Heart left ventricle (tissue), 16 donors: ENCODE measurements around the gene LSM4. TPM values are rescaled to one million over a fixed set of nuclear protein-coding genes. Genes with fewer than 3 reads are reported as not detected.

ENCODE experiments used
- ATAC-seq, 4 donors: fragments of 200-7000 bp; cut with Tn5 transposase; one replicate each; pipeline ENCODE4 v1.9.1; 2020 to 2022; ENCODE audit warnings: moderate library complexity in 4 of 4, mild to moderate bottlenecking in 3 of 4, moderate number of reproducible peaks in 1 of 4
- DNase-seq, 5 donors: peaks; one replicate each; pipeline ENCODE4 v3.0.0-alpha.2; 2020
- H3K27ac ChIP-seq, 12 donors: fragments of 200-600 bp; sonication (generic) in 4 of 12; one replicate each; pipeline versions ENCODE4 v1.5.0 to v1.8.0; 2016 to 2022; ENCODE audit warnings: mild to moderate bottlenecking in 2 of 12
- H3K27me3 ChIP-seq, 9 donors: fragments of 200-600 bp; sonication (generic) in 2 of 9; one replicate each; pipeline versions ENCODE4 v1.5.1 to v1.8.0; 2016 to 2022; ENCODE audit warnings: mild to moderate bottlenecking in 3 of 9
- H3K36me3 ChIP-seq, 9 donors: fragments of 200-600 bp; sonication (generic) in 2 of 9; one replicate each; pipeline versions ENCODE4 v1.5.0 to v1.8.0; 2018 to 2022; ENCODE audit warnings: mild to moderate bottlenecking in 2 of 9
- H3K4me1 ChIP-seq, 12 donors: fragments of 200-600 bp; sonication (generic) in 4 of 12; one replicate each; pipeline versions ENCODE4 v1.5.0 to v1.8.0; 2016 to 2022; ENCODE audit warnings: mild to moderate bottlenecking in 3 of 12
- H3K4me3 ChIP-seq, 12 donors: fragments of 200-600 bp; sonication (generic) in 4 of 12; one replicate each; pipeline versions ENCODE4 v1.5.0 to v1.8.0; 2017 to 2022; ENCODE audit warnings: mild to moderate bottlenecking in 9 of 12, moderate library complexity in 4 of 12
- H3K9me3 ChIP-seq, 12 donors: fragments of 200-600 bp; sonication (generic) in 4 of 12; one replicate each; pipeline versions ENCODE4 v1.5.0 to v1.8.0; 2016 to 2022; ENCODE audit warnings: mild to moderate bottlenecking in 1 of 12
- CTCF ChIP-seq, 12 donors: fragments of 200-600 bp; sonication (generic) in 4 of 12; IDR thresholded peaks; one replicate each; pipeline versions ENCODE4 v1.5.0 to v1.8.0; 2018 to 2022; ENCODE audit warnings: antibody characterized with exemption in 12 of 12, mild to moderate bottlenecking in 5 of 12
- POLR2A ChIP-seq, 2 donors: fragments of 450-650 bp; IDR thresholded peaks; one replicate each; pipeline ENCODE4 v1.6.1; 2017; ENCODE audit warnings: antibody characterized with exemption in 2 of 2, mild to moderate bottlenecking in 2 of 2, moderate library complexity in 2 of 2
- WGBS, 4 donors: extraction: QIAGEN DNeasy Blood & Tissue Kit in 2 of 4; methylation state at CpG; one replicate each; pipeline versions ENCODE4 v1.1.5 to v1.1.7; 2013 to 2018; 5-methylcytosine and 5-hydroxymethylcytosine counted together
- intact Hi-C, 10 donors: fragments of 100-400 bp; cut with DNase I; formaldehyde crosslinking; loops; one replicate each; pipeline versions ENCODE4 v1.11.1 to v1.14.2; 2022
- polyA plus RNA-seq, 2 donors: library from polyadenylated mRNA; stranded (reverse); fragments of 200-250 nt; gene quantifications; one replicate each; pipeline ENCODE4 v1.2.3, GENCODE V29; 2013
- total RNA-seq, 9 donors: library from RNA; depleted of rRNA in 2 of 9; stranded (reverse); fragments of >200 nt in 2 of 9; fragmentation: NEBNext Ultra II Directional in 3 of 9; extraction: Animal tissue kit (Norgen Biotek cat#: 25700) in 3 of 9; gene quantifications; one replicate each; pipeline versions ENCODE4 v1.1.0 to v1.2.4, GENCODE V29; 2016 to 2023
- donor health status: ischemic (EF 13 %, LVEDD 7.1; RV severe dilation, severe dysfunction).
- donor health status: healthy with polysubstance abuse.
- donor health status: DM: no; HTN: yes; CAD: no.
- donor health status: DM: no; HTN: no; CAD: no.
- donor health status: ischemic (EF 25% LVEDD 6.9; RV normal size, moderate dysfunction).
- donor health status: ischemic (EF 25% LVEDD 5.7; RV mildly dilated, moderate dysfunction).
- donor health status: healthy.
- donor health status: DM: yes; HTN: yes; CAD: no.
- donor health status: ischemic (EF 35%, LVEDD 5.7; RV mildly dilated, moderate dysfunction).
- donor health status: nonischemic (EF 11% LVEDD 7.7; RV severe dilation, severe dysfunction).
- donor health status: DM: yes; HTN: yes; CAD: no.
- donor health status: PGD.
- donor health status: ischemic (EF 29% LVEDD 5.4; RV normal size, mild dysfunction).
- donor health status: nonischemic (EF 23%, LVEDD 6.1; RV moderate dilation, normal function).

LSM4 gene
- total and polyA plus RNA-seq, 11 donors = 65.8 to 171 (median 104) TPM

- peak; percentile 71 to 85 (median 82) for ATAC-seq
- H3K9me3 ChIP-seq = no peaks in the 10 kb centered on the region
- peaks cover 0 to 43% (median 22%) of the 10 kb centered on the region in 12 donors for H3K4me1 ChIP-seq
- H3K36me3 ChIP-seq = no peaks in the 10 kb centered on the region
- WGBS, 4 donors = 0 to 1% (median 1%) methylated on average over 28 to 75 of the region's 75 CpGs
- peak overlapping the region; percentile 64 to 98 (median 77) for H3K4me3 ChIP-seq
- H3K27ac ChIP-seq = peak overlapping the region; percentile 96 to 100 (median 99)
- intact Hi-C loops = loop anchor here in 3 of 10 donors (1.0 kb wide), 4 partner anchors 10 to 31 kb away; partner anchors contain the start of genes JUND (in 1 of the 3) and LSM4 (in 1 of the 3)
- no peaks in the 10 kb centered on the region for H3K27me3 ChIP-seq
- peak; percentile 93 to 94 (median 93) for DNase-seq
- peak in 2 of 12 donors; percentile 2 for TF ChIP-seq CTCF (IDR thresholded peaks at IDR 0.05)
- peak in 1 of 2 donors; percentile 54 for TF ChIP-seq POLR2A (IDR thresholded peaks at IDR 0.05)
Measured at GRCh38 chr19:18291590-18292461, 31.1 kb downstream of the LSM4 start.

GRCh38 chr19:18291019-18291524, 31.8 kb downstream of the LSM4 start:
- H3K4me1 ChIP-seq = peaks cover 0 to 43% (median 22%) of the 10 kb centered on the region in 12 donors
- no peak for TF ChIP-seq CTCF (IDR thresholded peaks at IDR 0.05)
- TF ChIP-seq POLR2A (IDR thresholded peaks at IDR 0.05) = no peak
- H3K36me3 ChIP-seq = no peaks in the 10 kb centered on the region
- H3K4me3 ChIP-seq = peak overlapping the region; percentile 64 to 98 (median 77)
- ATAC-seq (no peak), DNase-seq (no peak)
- intact Hi-C loops = loop anchor here in 1 of 10 donors (1.0 kb wide), 1 partner anchor 9 kb away; no protein-coding TSS in a partner anchor
- H3K27ac ChIP-seq = peak overlapping the region; percentile 96 to 100 (median 99)
- WGBS, 4 donors = 43 to 62% (median 47%) methylated on average over 14 to 21 of the region's 21 CpGs
- H3K27me3 ChIP-seq = no peaks in the 10 kb centered on the region
- no peaks in the 10 kb centered on the region for H3K9me3 ChIP-seq

- intact Hi-C loops = loop anchor here in 1 of 10 donors (1.0 kb wide), 1 partner anchor 8 kb away; no protein-coding TSS in a partner anchor
- TF ChIP-seq POLR2A (IDR thresholded peaks at IDR 0.05) (no peak), CTCF (IDR thresholded peaks at IDR 0.05) (no peak)
- WGBS, 4 donors = 39 to 52% (median 41%) methylated on average over 14 of the region's 14 CpGs
Measured at GRCh38 chr19:18290302-18291018, 32.4 kb downstream of the LSM4 start.

More at GRCh38 chr19:18290302-18291018, 32.4 kb downstream of the LSM4 start:
- H3K4me3 ChIP-seq = peak overlapping the region in 1 of 12 donors; percentile 77
- ATAC-seq (no peak), DNase-seq (no peak)
- H3K4me1 ChIP-seq = peaks cover 0 to 43% (median 22%) of the 10 kb centered on the region in 12 donors
- H3K36me3 ChIP-seq = no peaks in the 10 kb centered on the region
- H3K27me3 ChIP-seq = no peaks in the 10 kb centered on the region
- H3K27ac ChIP-seq = peak overlapping the region in 11 of 12 donors; percentile 96 to 100 (median 99)
- no peaks in the 10 kb centered on the region for H3K9me3 ChIP-seq
